Stimulated activated CD4-positive, alpha-beta T cell treated with anti-CD3 and anti-CD28 coated beads, Interleukin-15, amount 100 ng/mL, for 24 hours (primary cell): ENCODE results near the gene SLFN14.
"Not testable (repeated sequence)": the region's sequence is repeated elsewhere in the genome, so short reads cannot be mapped to it uniquely, and the experiment has no call there.

Experiments
- DNase-seq: peaks from one replicate; pipeline ENCODE4 v3.0.0-alpha.2; 2020

Gene SLFN14

DNA sequence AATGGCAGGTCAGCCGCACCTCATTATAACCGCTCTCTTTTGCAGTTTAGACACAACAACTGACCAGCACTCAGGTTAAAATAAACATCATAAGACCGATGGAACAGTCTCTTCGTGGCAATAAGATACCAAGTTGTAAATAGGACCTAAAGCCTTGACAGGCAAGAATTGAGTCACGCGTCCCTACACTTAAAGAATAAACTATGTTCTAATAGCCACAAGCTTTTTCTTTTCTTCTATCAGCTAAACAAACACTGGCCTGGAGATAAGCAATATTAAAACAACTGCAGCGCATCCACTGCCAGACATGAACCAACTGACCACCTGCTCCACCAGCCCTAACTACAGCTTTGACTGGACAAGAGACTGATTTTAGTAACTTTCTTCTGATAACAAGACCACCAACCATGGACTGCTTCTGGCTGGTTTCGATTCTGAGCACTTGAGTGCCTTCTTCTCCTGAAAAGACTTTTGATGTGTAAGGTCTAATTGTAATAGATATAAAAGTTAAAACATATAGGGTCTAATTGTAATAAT is 40.6 kb downstream of the SLFN14 start:
- DNase-seq = no peak

DNA sequence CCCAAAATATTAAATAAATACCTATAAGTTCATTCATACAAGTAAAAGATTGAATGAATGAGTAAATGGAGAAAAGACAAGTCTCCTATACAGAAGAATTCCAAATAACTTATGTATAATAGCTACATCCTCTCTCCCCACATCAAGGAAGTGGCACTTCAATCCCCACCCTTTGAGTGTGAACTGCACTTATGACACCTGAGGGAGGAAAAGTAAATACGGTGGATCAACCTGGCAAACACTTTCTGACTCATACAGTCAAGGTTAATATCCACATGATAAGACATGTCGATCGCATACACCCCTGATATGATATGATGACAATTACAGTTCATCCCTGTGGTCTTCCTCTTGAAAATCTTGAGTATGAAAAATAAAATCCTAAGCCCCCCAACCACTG is 41.2 kb downstream of the SLFN14 start:
- no peak for DNase-seq

DNA sequence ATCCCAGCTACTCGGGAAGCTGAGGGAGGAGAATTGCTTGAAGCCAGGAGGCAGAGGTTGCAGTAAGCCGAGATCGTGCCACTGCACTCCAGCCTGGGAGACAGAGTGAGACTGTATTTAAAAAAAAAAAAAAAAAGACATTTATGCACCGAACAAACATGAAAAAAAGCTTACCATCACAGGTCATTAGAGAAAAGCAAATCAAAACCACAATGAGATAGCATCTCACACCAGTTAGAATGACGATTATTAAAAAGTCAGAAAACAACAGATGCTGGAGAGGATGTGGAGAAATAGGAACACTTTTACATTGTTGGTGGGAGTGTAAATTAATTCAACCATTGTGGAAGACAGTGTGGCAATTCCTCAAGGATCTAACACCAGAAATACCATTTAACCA is 42.2 kb downstream of the SLFN14 start:
- not testable (repeated sequence) for DNase-seq

DNA sequence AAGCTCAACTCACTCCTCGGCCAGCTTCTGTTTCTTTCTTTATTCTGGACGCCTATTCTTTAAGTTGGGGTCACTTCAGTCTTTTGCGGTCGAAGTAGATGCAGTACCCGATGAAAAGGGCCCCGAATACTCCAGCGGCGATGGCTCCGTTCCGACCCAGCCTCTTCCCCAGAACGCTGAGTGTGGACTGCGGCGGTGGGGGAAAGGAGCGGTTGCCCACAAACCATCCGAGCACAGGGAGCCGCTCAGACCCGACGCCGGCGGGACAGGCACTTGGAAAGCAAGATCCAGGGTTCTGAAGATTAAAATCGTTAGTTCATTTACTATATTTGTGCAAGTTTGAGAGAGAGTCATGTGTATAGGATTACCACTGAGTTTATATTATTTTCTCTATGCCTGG is 45.6 kb downstream of the SLFN14 start:
- DNase-seq = no peak

- DNase-seq = no peak
Measured at GRCh38 chr17:35514564-35514963, 46.1 kb downstream of the SLFN14 start.
